GM21381 (cell line): ENCODE measurements around the gene AMZ1.

Experiments used
- ATAC-seq: cut with Tn5 transposase; IDR thresholded peaks from one replicate; pipeline ENCODE4 v1.9.1; 2021; ENCODE audit warnings: mild to moderate bottlenecking, moderate library complexity; ENCODE audit not compliant: unreplicated experiment

AMZ1 gene, protein sequence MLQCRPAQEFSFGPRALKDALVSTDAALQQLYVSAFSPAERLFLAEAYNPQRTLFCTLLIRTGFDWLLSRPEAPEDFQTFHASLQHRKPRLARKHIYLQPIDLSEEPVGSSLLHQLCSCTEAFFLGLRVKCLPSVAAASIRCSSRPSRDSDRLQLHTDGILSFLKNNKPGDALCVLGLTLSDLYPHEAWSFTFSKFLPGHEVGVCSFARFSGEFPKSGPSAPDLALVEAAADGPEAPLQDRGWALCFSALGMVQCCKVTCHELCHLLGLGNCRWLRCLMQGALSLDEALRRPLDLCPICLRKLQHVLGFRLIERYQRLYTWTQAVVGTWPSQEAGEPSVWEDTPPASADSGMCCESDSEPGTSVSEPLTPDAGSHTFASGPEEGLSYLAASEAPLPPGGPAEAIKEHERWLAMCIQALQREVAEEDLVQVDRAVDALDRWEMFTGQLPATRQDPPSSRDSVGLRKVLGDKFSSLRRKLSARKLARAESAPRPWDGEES

DNA sequence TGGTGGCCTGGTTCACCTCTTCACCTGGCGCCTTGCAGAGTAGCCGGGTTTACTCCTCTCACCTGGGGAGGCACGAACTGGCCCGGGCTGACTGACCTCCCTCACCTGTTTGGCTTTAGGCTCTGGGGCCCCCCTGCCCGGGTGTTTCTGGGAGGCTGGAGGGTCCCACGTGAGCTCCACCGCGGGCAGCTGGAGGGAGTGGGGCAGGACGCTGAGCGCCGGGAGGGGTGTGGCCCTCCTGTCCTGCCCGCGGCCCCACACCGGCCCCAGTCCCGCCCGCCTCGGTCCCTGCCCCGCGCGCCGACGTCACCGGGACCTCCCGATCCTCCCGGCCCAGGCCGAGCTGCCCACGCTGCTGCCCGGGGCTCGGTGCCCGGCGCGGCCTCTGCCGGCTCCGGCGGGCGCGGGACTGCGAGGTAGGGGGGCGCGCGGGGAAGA, at the start of gene AMZ1:
TSS of gene AMZ1 (plus strand) at position 322 of the 438 bp plus-strand sequence. CDS start 12,250 bp downstream, outside the sequence.
- no peak for ATAC-seq

DNA sequence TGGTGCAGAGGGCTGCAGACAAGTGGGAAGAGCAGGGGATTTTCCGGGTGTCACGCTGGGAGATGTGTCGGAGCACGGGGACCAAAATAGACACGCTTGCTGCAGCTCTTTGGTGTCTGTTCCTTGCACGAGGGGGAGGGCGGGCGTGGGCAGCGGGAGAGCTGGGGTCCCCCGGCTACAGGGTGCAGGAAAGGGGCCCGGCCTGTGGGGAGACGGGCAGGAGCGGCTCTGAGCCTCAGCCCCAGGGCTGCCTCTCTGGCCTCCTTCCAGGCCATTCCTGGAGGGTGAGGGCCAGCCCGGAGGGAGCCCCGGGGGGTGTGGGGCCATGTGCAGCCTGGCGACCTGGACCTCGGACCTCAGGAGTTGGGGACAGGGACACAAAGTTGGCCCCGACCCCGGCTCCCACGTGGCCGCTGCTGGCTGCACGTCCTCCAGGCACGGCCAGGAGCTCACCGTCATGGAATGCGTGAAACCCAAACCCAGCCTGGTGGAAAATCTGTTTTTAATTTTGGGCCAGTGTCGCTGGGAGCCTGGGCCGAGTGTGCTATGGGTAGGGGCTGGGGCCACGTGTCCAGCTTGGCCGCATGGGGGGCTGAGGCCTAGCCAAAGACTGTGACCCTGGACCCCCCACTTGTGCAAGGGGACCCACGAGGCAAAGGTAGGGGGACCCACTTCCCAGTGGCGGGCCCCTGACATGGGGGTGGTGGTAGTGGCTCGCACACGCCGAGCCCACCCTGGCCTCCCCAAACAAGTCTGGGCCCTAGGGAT, 49.6 kb upstream of the AMZ1 start:
- no peak for ATAC-seq

DNA sequence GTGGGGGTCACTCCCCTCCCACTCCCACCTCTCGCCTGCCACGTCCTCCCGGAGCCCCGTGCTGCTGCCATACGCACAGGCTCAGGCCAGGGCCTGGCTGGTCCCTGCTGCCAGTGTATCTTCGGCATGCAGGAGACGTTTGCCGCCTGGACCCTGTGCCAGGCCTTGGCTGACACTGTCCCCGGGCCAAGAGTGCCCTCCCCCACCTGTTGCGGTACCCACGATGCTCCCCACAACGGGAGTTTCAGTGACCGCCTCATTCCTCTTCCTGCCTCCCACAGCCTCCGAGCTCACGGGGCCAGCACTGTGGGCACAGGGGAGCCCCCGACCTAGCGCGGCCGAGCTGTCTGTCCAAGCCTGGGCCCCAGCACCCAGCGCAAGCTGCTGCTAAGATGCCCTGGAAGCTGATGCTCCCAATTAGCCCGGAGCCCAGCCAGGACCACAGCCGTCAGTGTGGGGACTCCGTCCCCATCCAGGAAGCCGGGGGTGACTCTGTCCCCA, 48.8 kb upstream of the AMZ1 start:
- no peak for ATAC-seq

DNA sequence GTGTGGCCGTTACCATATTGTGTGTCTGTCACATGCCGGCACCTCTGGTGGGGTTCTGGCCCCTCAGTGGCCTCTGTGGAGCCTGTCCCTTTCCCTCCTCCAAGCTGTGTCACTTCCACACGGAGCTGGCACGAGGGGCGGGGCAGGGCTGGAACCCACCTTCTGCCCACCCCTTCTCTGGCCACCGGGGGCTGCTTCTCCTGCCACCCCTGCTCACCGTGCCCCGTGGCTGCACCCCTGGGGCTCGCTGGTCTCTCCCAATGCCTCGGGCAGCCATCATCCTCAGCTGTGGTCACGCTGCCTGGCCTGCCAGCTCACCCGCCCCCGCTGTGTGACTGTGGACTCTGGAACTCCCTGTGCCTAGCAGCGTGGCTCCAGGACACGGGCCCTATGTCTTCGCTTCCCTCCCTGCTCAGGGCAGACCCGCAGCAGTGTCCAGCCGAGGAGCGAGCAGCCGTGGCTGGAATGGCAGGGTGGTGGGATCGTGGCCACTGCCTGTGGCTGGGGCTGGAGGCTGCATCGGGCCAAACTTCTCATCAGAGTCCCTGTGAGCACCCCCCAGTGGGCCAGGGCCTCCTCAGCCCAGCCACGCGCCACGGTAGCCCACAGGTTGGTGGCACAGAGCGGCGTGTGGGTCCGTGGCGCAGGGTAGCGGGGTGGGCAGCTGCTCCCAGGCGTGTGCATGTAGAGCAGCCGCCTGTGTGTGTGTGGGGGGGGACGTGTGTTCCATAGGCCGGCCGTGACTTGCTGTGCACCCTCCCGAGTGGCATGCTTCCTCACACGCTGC, 48.1 kb upstream of the AMZ1 start:
- ATAC-seq = no peak

DNA sequence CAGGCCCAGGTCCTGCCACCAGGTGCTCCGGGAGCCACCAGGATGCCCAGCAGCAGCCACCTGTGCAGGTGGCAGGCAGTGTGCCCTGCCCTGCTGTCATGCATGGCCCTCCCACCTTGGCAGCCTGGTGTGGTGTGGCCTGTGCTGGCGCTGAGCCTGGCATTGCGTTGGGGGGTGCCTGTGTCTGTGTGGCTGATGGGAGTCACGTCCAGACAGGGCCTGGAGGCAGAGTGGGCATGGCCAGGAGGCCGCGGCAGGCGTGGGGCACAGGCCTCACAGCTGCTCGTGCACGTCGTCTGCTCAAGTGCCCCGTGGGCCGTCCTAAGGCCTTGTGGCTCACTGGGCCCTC, 47.5 kb upstream of the AMZ1 start:
- ATAC-seq = no peak

DNA sequence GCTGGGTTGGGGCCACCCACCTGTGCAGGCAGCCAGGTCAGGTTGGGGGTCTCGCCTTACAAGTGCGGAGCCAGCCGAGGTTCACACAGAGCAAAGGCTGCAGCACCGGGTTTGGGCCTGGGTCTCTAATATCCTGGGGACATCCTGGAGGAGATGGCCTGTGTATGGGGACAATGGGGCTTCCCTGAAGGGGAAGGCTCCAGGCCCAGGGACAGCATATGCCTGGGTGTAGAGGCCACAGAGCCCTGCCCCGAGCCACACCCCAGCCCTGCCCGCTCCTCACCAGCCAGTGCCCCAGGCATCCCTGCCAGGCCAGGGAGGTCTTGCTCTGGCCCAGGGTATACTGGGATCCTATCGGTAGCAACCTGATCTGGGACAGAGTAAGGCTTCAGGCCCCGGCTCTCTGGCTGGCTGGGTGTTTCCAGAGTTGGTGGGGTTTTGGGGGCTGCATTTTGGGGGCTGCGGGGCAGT, 47.1 kb upstream of the AMZ1 start:
- ATAC-seq = no peak

DNA sequence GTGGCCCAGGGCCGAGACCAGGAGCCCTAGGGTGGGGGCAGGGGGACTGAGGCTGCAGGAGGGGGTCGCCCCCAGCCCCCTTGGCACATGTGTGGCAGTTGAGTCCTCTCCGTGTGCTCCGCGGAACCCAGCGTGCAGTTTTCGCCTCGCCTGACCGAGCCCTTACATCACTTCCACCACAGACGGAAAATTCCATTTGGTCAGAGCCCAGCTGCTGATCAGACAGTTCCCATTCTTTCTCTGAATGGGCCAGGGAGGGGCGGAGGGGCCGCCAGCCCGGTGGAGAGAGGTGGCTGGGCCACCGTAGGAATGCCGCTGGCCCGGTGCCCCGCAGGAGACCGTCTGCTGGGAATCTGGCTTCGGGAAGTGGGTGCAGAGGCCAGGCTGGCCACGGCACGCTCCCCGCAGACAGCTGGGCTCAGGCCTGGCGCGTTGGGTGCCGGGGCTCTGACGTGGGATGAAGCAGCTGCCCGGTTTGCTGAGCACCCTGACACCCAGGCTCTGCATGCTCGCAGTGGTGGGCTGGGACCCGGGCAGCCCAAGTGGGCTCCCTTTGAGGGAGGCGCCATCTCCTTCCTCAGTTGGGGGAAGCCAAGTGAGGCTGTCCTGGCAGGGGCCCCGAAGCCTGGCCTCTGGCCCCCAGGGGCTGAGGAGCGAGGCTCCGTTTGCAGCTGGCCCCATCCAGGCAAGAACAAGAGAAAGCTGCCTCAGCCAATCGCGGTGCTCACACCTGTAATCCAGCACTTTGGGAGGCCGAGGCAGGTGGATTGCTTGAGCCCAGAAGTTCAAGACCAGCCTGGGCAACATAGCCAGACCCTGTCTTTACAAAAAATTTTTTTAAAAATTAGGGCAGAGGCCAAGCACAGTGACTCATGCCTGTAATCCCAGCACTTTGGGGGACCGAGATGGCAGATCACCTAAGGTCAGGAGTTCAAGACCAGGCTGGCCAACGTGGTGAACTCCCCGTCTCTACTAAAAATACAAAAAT, 46.3 kb upstream of the AMZ1 start:
- no peak for ATAC-seq

DNA sequence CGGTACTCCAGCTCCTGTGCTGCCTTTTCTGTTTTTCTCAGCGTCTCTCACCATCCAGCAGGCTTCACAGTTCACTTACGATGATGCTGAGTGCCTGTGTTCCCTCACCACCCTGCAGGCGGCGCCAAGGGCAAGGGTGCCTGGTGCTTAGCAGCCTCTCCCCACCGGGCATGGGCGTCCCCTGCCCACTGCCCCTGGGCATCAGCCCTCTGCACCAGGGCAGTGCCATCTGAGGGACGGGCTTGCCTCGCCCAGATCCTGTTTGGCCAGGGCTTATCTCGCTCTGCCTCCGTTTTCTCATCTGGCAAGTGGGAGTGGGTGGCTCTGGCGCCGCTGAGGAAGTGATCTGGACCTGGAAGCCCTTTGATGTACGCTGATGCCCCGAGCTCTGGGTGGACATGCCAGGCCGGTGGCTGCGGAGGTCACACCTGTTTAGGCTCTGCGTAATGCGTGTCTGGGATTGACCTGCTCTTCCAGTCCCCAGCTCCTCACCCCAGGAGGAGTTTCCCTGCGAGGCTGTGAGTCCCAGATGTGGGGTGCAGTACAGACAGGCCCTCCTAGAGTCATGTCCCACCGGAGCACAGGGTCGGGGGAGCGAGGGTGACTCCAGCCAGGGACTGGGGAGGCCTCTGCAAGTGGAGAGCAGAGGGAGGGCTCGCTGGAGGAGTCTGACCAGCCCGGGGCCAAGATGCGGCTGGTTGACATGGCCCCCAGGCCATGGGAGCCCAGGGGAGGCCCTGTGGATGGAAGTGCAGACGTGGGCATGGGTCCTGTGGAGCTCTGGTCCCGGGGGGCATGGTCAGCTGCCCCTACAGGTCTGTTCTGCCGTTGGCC, 44.4 kb upstream of the AMZ1 start:
- ATAC-seq = no peak

DNA sequence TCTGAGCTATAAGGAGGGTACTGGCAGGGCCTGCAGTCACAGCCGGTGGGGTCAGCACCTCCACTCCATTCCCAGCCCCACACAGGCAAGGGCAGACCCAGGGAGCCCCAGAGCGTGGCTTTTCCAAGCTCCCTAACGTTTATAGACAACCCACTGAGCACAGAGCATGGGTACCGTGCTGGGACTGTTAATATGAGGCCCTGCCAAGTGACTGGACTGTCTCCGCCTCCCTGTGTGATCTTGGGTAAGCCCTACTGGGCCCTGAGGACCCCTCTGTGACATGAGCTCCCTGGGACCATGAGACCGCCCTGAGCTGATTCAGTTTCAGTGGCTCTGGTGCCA, 43.8 kb upstream of the AMZ1 start:
- no peak for ATAC-seq

DNA sequence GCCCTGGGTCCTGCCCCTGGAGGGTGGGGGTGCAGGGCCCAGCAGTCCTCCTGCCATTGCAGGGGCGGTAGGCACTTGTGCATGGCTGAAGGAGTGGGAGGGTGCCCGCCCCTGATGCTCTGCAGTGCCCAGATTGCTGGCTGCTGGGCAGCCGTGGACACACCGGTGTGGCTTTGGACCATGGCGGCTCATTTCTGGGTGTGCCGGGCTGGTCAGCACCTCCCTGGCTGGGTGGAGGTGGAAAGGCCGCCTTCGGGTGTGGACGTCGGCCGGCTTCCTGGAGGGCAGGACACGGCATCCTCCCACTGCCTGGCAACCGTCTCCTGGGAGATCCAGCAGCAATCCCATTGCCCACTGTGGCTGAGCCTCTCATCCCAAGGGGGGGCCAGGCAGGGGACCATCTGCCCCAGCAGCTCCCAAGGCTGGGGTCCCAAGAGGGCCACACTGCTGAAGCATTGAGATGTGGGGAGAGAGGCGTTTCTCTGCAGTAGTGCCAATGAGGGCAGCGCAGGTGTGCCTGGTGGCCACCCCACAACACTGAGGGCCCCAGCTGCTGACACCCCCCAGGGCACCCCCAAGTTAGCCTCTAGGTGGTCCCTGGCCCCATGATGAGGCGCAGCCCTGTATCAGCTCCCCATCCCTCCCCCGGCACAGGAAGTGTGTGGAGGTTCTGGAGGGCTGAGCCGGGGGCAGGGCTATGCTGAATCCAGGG, 43.3 kb upstream of the AMZ1 start:
- ATAC-seq = peak; percentile 40

DNA sequence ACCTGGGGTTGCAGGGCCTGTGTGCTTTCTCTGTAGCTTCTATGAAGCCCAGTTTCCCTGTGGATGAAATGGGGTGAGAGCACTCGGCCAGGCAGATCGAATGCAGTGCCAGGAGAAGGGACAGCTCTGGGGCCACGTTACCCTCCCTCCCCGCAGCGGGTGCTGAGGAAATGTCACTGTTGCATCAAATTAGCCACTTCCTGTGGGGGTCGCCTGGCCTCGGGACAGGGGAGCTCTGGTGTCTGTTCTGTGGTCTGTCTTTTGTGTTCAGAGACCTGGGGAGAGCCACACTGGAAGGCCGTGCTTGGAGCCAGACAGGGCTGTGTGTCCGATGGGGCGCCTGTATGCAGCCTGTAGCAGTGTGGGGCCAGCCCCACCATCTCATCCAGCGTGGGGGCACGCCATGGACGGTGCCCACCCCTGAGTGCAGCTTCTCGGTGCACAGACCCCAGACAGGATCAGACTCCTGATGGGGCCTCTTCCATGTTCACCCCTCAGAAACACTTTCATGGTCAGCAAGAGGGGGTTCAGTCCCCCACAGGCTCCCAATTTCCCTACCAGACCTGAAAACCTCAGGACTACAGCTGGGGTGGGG, 42.6 kb upstream of the AMZ1 start:
- ATAC-seq = peak; percentile 61

DNA sequence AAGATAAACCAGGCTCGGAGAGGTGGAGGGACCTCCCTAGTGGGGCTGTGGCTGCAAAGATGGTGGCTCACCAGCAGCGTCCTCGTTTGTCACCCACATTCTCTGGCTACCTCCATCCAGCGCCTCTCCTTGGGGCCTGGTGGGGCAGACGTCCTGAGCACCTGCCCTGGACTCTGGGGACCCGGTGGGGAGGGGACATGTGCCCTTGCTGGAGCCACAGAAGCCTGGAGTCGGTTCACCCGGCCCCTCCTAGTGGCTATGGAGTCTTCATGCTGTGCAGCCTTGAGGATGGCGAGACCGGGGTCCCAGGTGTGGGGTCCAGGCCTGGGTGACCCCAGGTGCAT, 41.7 kb upstream of the AMZ1 start:
- no peak for ATAC-seq

DNA sequence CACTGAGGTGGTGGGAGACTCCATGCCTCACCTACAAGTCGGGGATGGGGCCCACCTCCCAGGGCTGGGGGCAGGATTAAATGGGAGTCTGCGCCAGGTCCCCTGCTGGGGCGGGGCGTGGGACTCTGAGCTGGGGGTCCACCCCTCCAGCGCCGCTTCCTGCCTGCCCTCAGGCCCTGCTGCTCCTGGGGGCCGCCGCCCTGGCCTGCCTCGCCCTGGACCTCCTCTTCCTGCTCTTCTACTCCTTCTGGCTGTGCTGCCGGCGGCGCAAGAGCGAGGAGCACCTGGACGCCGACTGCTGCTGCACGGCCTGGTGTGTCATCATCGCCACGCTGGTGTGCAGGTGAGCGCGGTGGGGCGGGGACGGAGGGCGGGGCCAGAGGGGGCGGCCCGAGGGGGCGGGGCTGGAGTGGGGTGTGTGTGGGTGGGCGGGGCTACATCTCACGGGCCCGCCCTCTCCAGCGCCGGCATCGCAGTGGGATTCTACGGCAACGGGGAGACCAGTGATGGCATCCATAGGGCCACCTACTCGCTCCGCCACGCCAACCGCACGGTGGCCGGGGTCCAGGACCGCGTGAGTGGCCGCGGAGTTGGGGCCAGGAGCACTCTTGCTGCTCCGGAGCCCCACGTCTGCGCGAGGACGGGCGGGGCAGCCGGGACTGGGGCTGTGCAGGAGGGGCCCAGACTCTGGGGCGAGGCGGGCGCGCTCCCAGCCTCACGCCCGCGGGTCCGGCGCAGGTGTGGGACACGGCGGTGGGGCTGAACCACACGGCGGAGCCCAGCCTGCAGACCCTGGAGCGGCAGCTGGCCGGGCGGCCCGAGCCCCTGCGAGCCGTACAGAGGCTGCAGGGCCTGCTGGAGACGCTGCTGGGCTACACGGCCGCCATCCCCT, 41.1 kb upstream of the AMZ1 start:
- ATAC-seq = no peak

DNA sequence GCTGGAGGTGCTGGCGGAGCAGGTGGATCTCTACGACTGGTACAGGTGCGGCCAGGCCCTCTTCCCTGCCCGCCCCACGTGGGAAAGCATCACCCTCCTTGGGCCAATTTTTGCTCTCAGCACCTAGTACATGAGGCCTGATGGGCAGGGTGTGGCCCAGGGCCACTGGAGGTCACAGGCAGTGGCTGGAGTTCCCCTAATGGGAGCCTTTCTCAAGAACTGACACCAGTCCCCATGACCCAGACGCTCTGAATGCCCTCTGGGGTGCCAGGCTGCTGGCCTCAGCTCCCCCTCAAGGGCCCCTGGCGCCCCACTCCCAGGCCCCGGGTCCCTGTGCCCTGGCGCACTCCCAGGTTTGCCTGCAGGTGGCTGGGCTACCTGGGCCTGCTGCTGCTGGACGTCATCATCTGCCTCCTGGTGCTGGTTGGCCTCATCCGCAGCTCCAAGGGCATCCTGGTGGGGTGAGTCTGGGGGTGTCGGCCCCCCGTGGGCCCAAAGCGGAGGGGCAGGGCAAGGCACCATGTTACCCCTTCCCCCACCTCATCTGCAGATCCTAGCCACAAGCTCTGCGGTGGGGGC, 40.3 kb upstream of the AMZ1 start:
- ATAC-seq = no peak

DNA sequence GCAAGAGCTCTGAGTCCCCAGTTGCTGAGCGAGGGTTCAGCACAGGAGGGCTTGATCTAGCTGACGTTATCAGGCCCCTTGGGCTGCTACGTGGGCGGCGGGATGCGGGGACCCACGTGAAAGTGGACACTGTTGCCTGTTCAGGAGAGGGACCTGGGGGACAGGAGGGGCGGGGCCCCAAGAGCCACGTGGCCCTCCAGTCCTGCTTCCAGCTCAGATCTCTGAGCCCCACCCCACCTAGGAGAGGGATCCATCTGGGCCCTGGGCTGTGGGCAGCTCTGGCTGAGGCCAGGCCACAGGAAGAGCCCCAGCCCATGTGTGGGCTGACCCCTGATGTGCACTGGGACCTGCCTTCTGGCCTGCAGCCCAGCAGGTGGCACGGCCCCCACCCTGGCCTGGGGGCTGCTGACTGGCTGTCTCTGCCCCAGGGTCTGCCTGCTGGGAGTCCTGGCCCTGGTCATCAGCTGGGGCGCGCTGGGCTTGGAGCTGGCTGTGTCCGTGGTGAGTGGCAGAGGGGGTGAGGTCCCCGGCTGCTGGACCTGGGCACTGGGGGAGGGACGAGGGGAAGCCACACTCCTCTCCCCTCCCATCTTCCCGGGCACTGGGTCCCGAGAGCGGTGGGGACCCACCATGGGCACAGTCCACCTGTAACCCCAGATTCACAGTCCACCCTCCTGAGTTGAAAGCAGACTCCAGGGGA, 38.7 kb upstream of the AMZ1 start:
- no peak for ATAC-seq

DNA sequence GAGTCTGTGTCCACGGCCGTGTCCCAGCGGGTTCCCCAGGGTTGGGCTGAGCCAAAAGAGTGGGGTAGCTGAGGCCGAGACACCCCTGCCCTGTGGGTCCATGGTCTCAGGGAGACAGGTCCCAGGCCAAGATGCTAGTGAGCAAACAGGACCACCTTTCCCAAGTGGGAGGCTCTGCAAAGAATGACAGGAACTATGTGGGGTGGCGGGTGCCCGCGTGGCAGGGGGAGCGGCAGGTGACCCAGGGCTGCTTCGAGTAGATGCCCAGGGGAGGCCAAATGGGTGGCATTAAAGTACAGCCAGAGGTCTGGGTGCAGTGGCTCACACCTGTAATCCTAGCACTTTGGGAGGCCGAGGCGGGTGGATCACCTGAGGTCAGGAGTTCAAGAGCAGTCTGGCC, 38.0 kb upstream of the AMZ1 start:
- ATAC-seq = no peak
